ENCODE data around the gene SLFN14. TPM values are rescaled to one million over a fixed set of nuclear protein-coding genes. Genes with fewer than 3 reads are reported as not detected.

SLFN14 gene
- total RNA-seq, 1 experiment from 2014 or later = not detected

GRCh38 chr17:35605678-35606077 lies 45.1 kb upstream of the SLFN14 start:
- no peaks in the 10 kb centered on the region for H3K9me2 ChIP-seq (ENCODE audit: insufficient read depth)
- H3K27me3 ChIP-seq (ENCODE audit: insufficient read depth, low read depth) = no peaks in the 10 kb centered on the region
- H2AFZ ChIP-seq = no peak overlapping the region
- peaks cover 14% of the 10 kb centered on the region for H3K36me3 ChIP-seq (ENCODE audit: low read depth)
- POLR2A ChIA-PET (ENCODE audit: unreplicated experiment) = interaction anchor here (0.6 kb wide), 1 partner anchor 161 kb away, joined by 9 read pairs; no protein-coding TSS in a partner anchor
- no peak for TF ChIP-seq EZH2 (IDR thresholded peaks at IDR 0.05; ENCODE audit: low read depth)
- TF ChIP-seq, protein P1, sequence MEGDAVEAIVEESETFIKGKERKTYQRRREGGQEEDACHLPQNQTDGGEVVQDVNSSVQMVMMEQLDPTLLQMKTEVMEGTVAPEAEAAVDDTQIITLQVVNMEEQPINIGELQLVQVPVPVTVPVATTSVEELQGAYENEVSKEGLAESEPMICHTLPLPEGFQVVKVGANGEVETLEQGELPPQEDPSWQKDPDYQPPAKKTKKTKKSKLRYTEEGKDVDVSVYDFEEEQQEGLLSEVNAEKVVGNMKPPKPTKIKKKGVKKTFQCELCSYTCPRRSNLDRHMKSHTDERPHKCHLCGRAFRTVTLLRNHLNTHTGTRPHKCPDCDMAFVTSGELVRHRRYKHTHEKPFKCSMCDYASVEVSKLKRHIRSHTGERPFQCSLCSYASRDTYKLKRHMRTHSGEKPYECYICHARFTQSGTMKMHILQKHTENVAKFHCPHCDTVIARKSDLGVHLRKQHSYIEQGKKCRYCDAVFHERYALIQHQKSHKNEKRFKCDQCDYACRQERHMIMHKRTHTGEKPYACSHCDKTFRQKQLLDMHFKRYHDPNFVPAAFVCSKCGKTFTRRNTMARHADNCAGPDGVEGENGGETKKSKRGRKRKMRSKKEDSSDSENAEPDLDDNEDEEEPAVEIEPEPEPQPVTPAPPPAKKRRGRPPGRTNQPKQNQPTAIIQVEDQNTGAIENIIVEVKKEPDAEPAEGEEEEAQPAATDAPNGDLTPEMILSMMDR (conservative IDR thresholded peaks at IDR 0.05) = no peak
- no peak overlapping the region for H3K27ac ChIP-seq
- no peaks in the 10 kb centered on the region for H3K4me1 ChIP-seq (replicated peaks; ENCODE audit: insufficient read depth)
- CTCF ChIA-PET = no interaction called here
- H3K4me3 ChIP-seq = no peak overlapping the region
- H3K9me3 ChIP-seq (ENCODE audit: insufficient read depth, low read depth) = no peaks in the 10 kb centered on the region
- H3K4me2 ChIP-seq = no peak overlapping the region
- BruUV-seq (replicated peaks) = no TSS peak
- no peaks in the 10 kb centered on the region for H3K79me2 ChIP-seq (ENCODE audit: low read depth)
- H3F3A ChIP-seq (ENCODE audit: insufficient read depth, low read depth) = no peaks in the 10 kb centered on the region
- DNase-seq = no peak
- peaks cover 12% of the 10 kb centered on the region for H4K20me1 ChIP-seq (ENCODE audit: insufficient read depth)
- intact Hi-C loops (cut with micrococcal nuclease; ENCODE audit: unreplicated experiment) = no loop called here

DNA sequence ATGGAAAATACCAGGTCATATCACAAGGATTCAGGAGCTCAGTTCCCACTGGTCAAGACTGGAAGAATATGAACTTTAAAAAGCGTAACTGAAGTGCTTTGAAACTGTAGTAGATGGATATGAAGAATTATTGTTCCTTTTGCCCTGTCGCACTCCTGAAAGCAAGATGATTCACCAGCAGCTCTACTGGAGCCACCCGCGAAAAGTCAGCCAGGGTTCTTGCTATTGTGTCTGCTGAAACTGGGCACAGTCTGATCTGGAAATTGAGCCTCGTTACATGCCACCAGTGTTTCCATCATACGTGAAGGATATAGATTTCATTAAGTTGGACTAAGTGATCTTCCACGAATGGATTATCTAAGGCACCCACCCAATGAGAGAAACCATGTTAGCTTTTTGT lies 43.1 kb upstream of the SLFN14 start:
- Histone ChIP-seq H4K20me1 (ENCODE audit: insufficient read depth) (peaks cover 19% of the 10 kb centered on the region), H3K9me3 (ENCODE audit: insufficient read depth, low read depth) (no peaks in the 10 kb centered on the region), H3K4me2 (no peak overlapping the region), H3K36me3 (ENCODE audit: low read depth) (peaks cover 25% of the 10 kb centered on the region), H3K9me2 (ENCODE audit: insufficient read depth) (no peaks in the 10 kb centered on the region), H3K4me1 (replicated peaks; ENCODE audit: insufficient read depth) (no peaks in the 10 kb centered on the region), H3K27me3 (ENCODE audit: insufficient read depth, low read depth) (no peaks in the 10 kb centered on the region), H2AFZ (no peak overlapping the region), H3K27ac (no peak overlapping the region), H3K79me2 (ENCODE audit: low read depth) (no peaks in the 10 kb centered on the region), H3K4me3 (no peak overlapping the region), H3F3A (ENCODE audit: insufficient read depth, low read depth) (no peaks in the 10 kb centered on the region)
- TF ChIP-seq, protein P1 (conservative IDR thresholded peaks at IDR 0.05) = no peak
- TF ChIP-seq EZH2 (IDR thresholded peaks at IDR 0.05; ENCODE audit: low read depth) = no peak
- no TSS peak for BruUV-seq (replicated peaks)
- intact Hi-C loops (cut with micrococcal nuclease; ENCODE audit: unreplicated experiment) = loop anchor here (5.0 kb wide), 1 partner anchor 39 kb away; no protein-coding TSS in a partner anchor
- DNase-seq = no peak
- ChIA-PET CTCF (no interaction called here), POLR2A (ENCODE audit: unreplicated experiment) (no interaction called here)

DNA sequence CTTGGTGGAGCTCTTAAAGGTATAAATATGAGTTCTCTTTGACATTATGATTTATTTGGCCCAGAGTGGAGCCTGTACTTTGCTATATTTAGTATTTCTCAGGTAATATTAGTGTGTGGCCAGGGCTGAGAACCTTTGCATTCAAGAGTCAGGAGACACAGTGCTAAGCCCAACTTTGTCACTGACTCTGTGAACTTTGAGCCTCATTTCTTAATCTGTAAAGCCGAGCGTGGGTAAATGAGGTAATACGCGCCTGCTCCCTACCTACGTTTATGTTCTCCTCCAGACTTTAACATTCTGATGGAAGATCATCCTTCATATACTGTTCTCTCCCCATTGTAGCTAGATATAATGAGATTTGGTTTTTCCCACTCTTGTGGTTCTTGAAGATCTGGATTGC lies 37.0 kb upstream of the SLFN14 start:
- Histone ChIP-seq H2AFZ (no peak overlapping the region), H3F3A (ENCODE audit: insufficient read depth, low read depth) (no peaks in the 10 kb centered on the region), H3K4me2 (no peak overlapping the region), H3K9me3 (ENCODE audit: insufficient read depth, low read depth) (no peaks in the 10 kb centered on the region), H3K4me1 (replicated peaks; ENCODE audit: insufficient read depth) (no peaks in the 10 kb centered on the region), H3K4me3 (no peak overlapping the region), H3K9me2 (ENCODE audit: insufficient read depth) (no peaks in the 10 kb centered on the region), H3K36me3 (ENCODE audit: low read depth) (peaks cover 37% of the 10 kb centered on the region), H3K79me2 (ENCODE audit: low read depth) (peaks cover 5% of the 10 kb centered on the region), H3K27ac (no peak overlapping the region), H4K20me1 (ENCODE audit: insufficient read depth) (peaks cover 27% of the 10 kb centered on the region), H3K27me3 (ENCODE audit: insufficient read depth, low read depth) (no peaks in the 10 kb centered on the region)
- TF ChIP-seq, protein P1 (conservative IDR thresholded peaks at IDR 0.05) = no peak
- no peak for TF ChIP-seq EZH2 (IDR thresholded peaks at IDR 0.05; ENCODE audit: low read depth)
- POLR2A ChIA-PET (ENCODE audit: unreplicated experiment) = no interaction called here
- intact Hi-C loops (cut with micrococcal nuclease; ENCODE audit: unreplicated experiment) = no loop called here
- DNase-seq = no peak
- CTCF ChIA-PET = no interaction called here
- no TSS peak for BruUV-seq (replicated peaks)
